ENCODE data around the gene PTPRT. TPM values are rescaled to one million over a fixed set of nuclear protein-coding genes. Genes with fewer than 3 reads are reported as not detected.
"Not testable (repeated sequence)": the region's sequence is repeated elsewhere in the genome, so short reads cannot be mapped to it uniquely, and the experiment has no call there.

The PTPRT gene
- polyA plus RNA-seq, 1 donor: 1.9 TPM

- peak; percentile 10 for DNase-seq
Observed at GRCh38 chr20:42901689-42902440, 287.8 kb downstream of the PTPRT start.

GRCh38 chr20:42900764-42901163 lies 288.9 kb downstream of the PTPRT start:
- DNase-seq: not testable (repeated sequence)

- DNase-seq: no peak
Observed at GRCh38 chr20:42895020-42895419, 294.7 kb downstream of the PTPRT start.

- DNase-seq: no peak
Observed at GRCh38 chr20:42894483-42894882, 295.2 kb downstream of the PTPRT start.

GRCh38 chr20:42889517-42889916 lies 300.2 kb downstream of the PTPRT start:
- DNase-seq: no peak

- no peak for DNase-seq
Observed at GRCh38 chr20:42887281-42887680, 302.4 kb downstream of the PTPRT start.

- DNase-seq: no peak
Observed at GRCh38 chr20:42886801-42887200, 302.9 kb downstream of the PTPRT start.

- no peak for DNase-seq
Observed at GRCh38 chr20:42886046-42886445, 303.7 kb downstream of the PTPRT start.

GRCh38 chr20:42875581-42875980 lies 314.1 kb downstream of the PTPRT start:
- DNase-seq: no peak

- no peak for DNase-seq
Observed at GRCh38 chr20:42873259-42873658, 316.4 kb downstream of the PTPRT start.

GRCh38 chr20:42864116-42864515 lies 325.6 kb downstream of the PTPRT start:
- DNase-seq: no peak

GRCh38 chr20:42862446-42862845 lies 327.3 kb downstream of the PTPRT start:
- DNase-seq: no peak

- DNase-seq: no peak
Observed at GRCh38 chr20:42857446-42857845, 332.3 kb downstream of the PTPRT start.

GRCh38 chr20:42855896-42856295 lies 333.8 kb downstream of the PTPRT start:
- DNase-seq: no peak

GRCh38 chr20:42852691-42853090 lies 337.0 kb downstream of the PTPRT start:
- no peak for DNase-seq

- no peak for DNase-seq
Observed at GRCh38 chr20:42846784-42847490, 342.8 kb downstream of the PTPRT start.

GRCh38 chr20:42844751-42845150 lies 345.0 kb downstream of the PTPRT start:
- no peak for DNase-seq

GRCh38 chr20:42837456-42837855 lies 352.2 kb downstream of the PTPRT start:
- no peak for DNase-seq

GRCh38 chr20:42836339-42836738 lies 353.4 kb downstream of the PTPRT start:
- no peak for DNase-seq

GRCh38 chr20:42807876-42808275 lies 381.8 kb downstream of the PTPRT start:
- no peak for DNase-seq

GRCh38 chr20:42795111-42795695 lies 394.5 kb downstream of the PTPRT start:
- no peak for DNase-seq

GRCh38 chr20:42792052-42792451 lies 397.7 kb downstream of the PTPRT start:
- DNase-seq: no peak

- no peak for DNase-seq
Observed at GRCh38 chr20:42790111-42790510, 399.6 kb downstream of the PTPRT start.

- no peak for DNase-seq
Observed at GRCh38 chr20:42788707-42789106, 401.0 kb downstream of the PTPRT start.
